A549 (cell line): Measurements from ENCODE around the gene CLEC1A. TPM values are rescaled to one million over a fixed set of nuclear protein-coding genes. Genes with fewer than 3 reads are reported as not detected.

Source experiments
- ATAC-seq, 2 experiments: fragments of 200-7000 bp in 1 of 2; fragments of >200 bp in 1 of 2; cut with Nextera tagmentation in 1 of 2; cut with Tn5 transposase in 1 of 2; 3 replicates each; pipeline versions ENCODE4 v1.8.0 to v1.9.1; 2018 to 2020; ENCODE audit warnings: mild to moderate bottlenecking in 1 of 2, moderate library complexity in 1 of 2
- CTCF ChIA-PET: fragments of 300-600 bp; sonication (Branson Sonifier 250); formaldehyde crosslinking; extraction: SDS; loops from one replicate; lab custom pipeline; 2021; ENCODE audit warnings: antibody characterized with exemption, inconsistent platforms; lab: Yijun Ruan, JAX
- POLR2A ChIA-PET: fragments of 350-600 bp; formaldehyde crosslinking; extraction: SDS; loops from one replicate; lab custom pipeline; 2021; ENCODE audit warnings: antibody characterized with exemption, inconsistent platforms; lab: Yijun Ruan, JAX
- DNase-seq, 2 experiments: peaks; one replicate each; pipeline versions ENCODE4 v3.0.0 to v3.0.0-alpha.2; 2011 to 2016; ENCODE audit warnings: low read depth in 1 of 2, low spot score in 1 of 2
- FAIRE-seq: peaks from 2 replicates; lab custom pipeline; 2011; peaks lifted over from hg19 to GRCh38; lab: Jason Lieb, UNC
- H3K27ac ChIP-seq, 2 experiments: fragments of >200 bp; sonication (Bioruptor Twin); formaldehyde crosslinking; 3 replicates each; pipeline ENCODE4 v1.5.1; 2016 to 2017
- H3K4me1 ChIP-seq: fragments of >200 bp; sonication (Bioruptor Twin); formaldehyde crosslinking; 3 replicates; pipeline ENCODE4 v1.6.1; 2016
- H3K4me2 ChIP-seq: fragments of >200 bp; sonication (Bioruptor Twin); formaldehyde crosslinking; 3 replicates; pipeline ENCODE4 v1.6.1; 2016
- H3K4me3 ChIP-seq: fragments of >200 bp; sonication (Bioruptor Twin); formaldehyde crosslinking; 3 replicates; pipeline ENCODE4 v1.5.1; 2016
- H3K9me3 ChIP-seq: fragments of >200 bp; sonication (Bioruptor Twin); formaldehyde crosslinking; 3 replicates; pipeline ENCODE4 v1.6.1; 2016
- ATOH8 ChIP-seq: fragments of 250-450 bp; sonication (Bioruptor Pico); IDR thresholded peaks from 2 replicates; pipeline ENCODE4 v1.5.0; 2020; ENCODE audit warnings: low read depth, mild to moderate bottlenecking, moderate library complexity
- CHD2 ChIP-seq: fragments of 150-350 bp; IDR thresholded peaks from 2 replicates; pipeline ENCODE4 v1.6.1; 2014; ENCODE audit warnings: low read length; ENCODE audit not compliant: partially characterized antibody
- E2F6 ChIP-seq: IDR thresholded peaks from 2 replicates; pipeline ENCODE4 v1.6.1; 2012; ENCODE audit warnings: low read depth, borderline replicate concordance
- ELK1 ChIP-seq: fragments of 150-350 bp; IDR thresholded peaks from 2 replicates; pipeline ENCODE4 v1.6.1; 2014; ENCODE audit warnings: low read depth, mild to moderate bottlenecking, low read length
- EP300 ChIP-seq, 2 experiments: fragments of >200 bp; sonication (Bioruptor Twin); formaldehyde crosslinking; IDR thresholded peaks; 2 replicates in 1 of 2; 3 replicates in 1 of 2; pipeline ENCODE4 v1.6.1; 2016 to 2017
- FOSB ChIP-seq: fragments of 250-450 bp; sonication (Bioruptor Pico); IDR thresholded peaks from 2 replicates; pipeline ENCODE4 v1.5.0; 2020; ENCODE audit warnings: mild to moderate bottlenecking, moderate library complexity
- FOSL2 ChIP-seq, 2 experiments: fragments of 450-650 bp in 1 of 2; fragments of >200 bp in 1 of 2; sonication (Bioruptor Twin) in 1 of 2; formaldehyde crosslinking; IDR thresholded peaks; 2 replicates each; pipeline versions ENCODE4 v1.5.0 to v1.6.1; 2016 to 2020; ENCODE audit warnings: mild to moderate bottlenecking in 1 of 2, moderate library complexity in 1 of 2
- HMGXB4 ChIP-seq: fragments of 250-450 bp; sonication (Bioruptor Pico); IDR thresholded peaks from 2 replicates; pipeline ENCODE4 v1.5.0; 2021; ENCODE audit warnings: mild to moderate bottlenecking, moderate library complexity, borderline replicate concordance
- HOXA7 ChIP-seq: fragments of 250-450 bp; sonication (Bioruptor Pico); IDR thresholded peaks from 2 replicates; pipeline ENCODE4 v1.5.0; 2020; ENCODE audit warnings: mild to moderate bottlenecking, moderate library complexity
- JUN ChIP-seq, 2 experiments: fragments of >200 bp; sonication (Bioruptor Twin); formaldehyde crosslinking; IDR thresholded peaks; 2 replicates in 1 of 2; 3 replicates in 1 of 2; pipeline ENCODE4 v1.6.1; 2016 to 2017
- KDM5A ChIP-seq: fragments of 200-600 bp; sonication (generic); IDR thresholded peaks from 2 replicates; pipeline ENCODE4 v1.6.1; 2016; ENCODE audit warnings: antibody characterized with exemption, mild to moderate bottlenecking
- MAFK ChIP-seq: fragments of 450-650 bp; IDR thresholded peaks from 2 replicates; pipeline ENCODE4 v1.6.1; 2014; ENCODE audit not compliant: partially characterized antibody
- NFE2L2 ChIP-seq: fragments of 150-350 bp; conservative IDR thresholded peaks from 2 replicates; pipeline ENCODE4 v1.6.1; 2014; ENCODE audit warnings: low read length
- NR3C1 ChIP-seq: fragments of >200 bp; sonication (Bioruptor Twin); formaldehyde crosslinking; IDR thresholded peaks from 3 replicates; pipeline ENCODE4 v1.6.1; 2017
- RAD21 ChIP-seq, 2 experiments: fragments of >200 bp in 1 of 2; sonication (Bioruptor Twin) in 1 of 2; formaldehyde crosslinking in 1 of 2; IDR thresholded peaks in 1 of 2; conservative IDR thresholded peaks in 1 of 2; 2 replicates in 1 of 2; 3 replicates in 1 of 2; pipeline ENCODE4 v1.6.1; 2012 to 2018; ENCODE audit warnings: inconsistent platforms in 1 of 2
- RARB ChIP-seq: fragments of 250-450 bp; sonication (Bioruptor Pico); IDR thresholded peaks from 2 replicates; pipeline ENCODE4 v1.8.0; 2021; ENCODE audit warnings: mild to moderate bottlenecking, moderate library complexity
- REST ChIP-seq: fragments of 200-600 bp; sonication (generic); IDR thresholded peaks from 2 replicates; pipeline ENCODE4 v1.6.1; 2016; ENCODE audit warnings: antibody characterized with exemption, mild to moderate bottlenecking, moderate library complexity
- RNF2 ChIP-seq: fragments of 200-600 bp; sonication (generic); IDR thresholded peaks from 2 replicates; pipeline ENCODE4 v1.6.1; 2016; ENCODE audit warnings: low read depth, mild to moderate bottlenecking, antibody characterized with exemption, moderate library complexity, borderline replicate concordance
- SMC3 ChIP-seq: fragments of >200 bp; sonication (Bioruptor Twin); formaldehyde crosslinking; IDR thresholded peaks from 3 replicates; pipeline ENCODE4 v1.6.1; 2018; ENCODE audit warnings: inconsistent platforms
- TP53 ChIP-seq: fragments of 250-450 bp; sonication (Bioruptor Pico); IDR thresholded peaks from 2 replicates; pipeline ENCODE4 v1.5.0; 2021; ENCODE audit warnings: mild to moderate bottlenecking, moderate library complexity
- ZC3H11A ChIP-seq: fragments of 450-650 bp; IDR thresholded peaks from 2 replicates; pipeline ENCODE4 v1.6.1; 2014; ENCODE audit warnings: antibody characterized with exemption, mild to moderate bottlenecking
- ZFP36 ChIP-seq: fragments of 450-650 bp; IDR thresholded peaks from 2 replicates; pipeline ENCODE4 v1.6.1; 2014; ENCODE audit warnings: borderline replicate concordance; ENCODE audit not compliant: partially characterized antibody
- WGBS: methylation state at CpG from one replicate; pipeline ENCODE4 v1.1.6; 2017; ENCODE audit errors: missing lambda C conversion rate; 5-methylcytosine and 5-hydroxymethylcytosine counted together
- polyA plus RNA-seq, 4 experiments: library from polyadenylated mRNA; depleted of rRNA in 3 of 4; stranded (reverse); fragments of >200 nt; fragmentation: RNase III in 1 of 4; extraction: RNeasy Plus Mini Kit Qiagen cat#74134 plus additional on column Dnase treatment in 1 of 4; gene quantifications; 2 replicates in 3 of 4; 3 replicates in 1 of 4; pipeline ENCODE4 v1.2.3, GENCODE V29; 2011 to 2017

The CLEC1A gene
- polyA plus RNA-seq, 2 of the 4 experiments (the other 2 are of a cell fraction), result 0.06 TPM; not detected in 1

GRCh38 chr12:10033783-10034545 lies 64.8 kb downstream of the CLEC1A start (continued):
- TF ChIP-seq FOSB (CRISPR knock-in tag), result no peak
- no peak for TF ChIP-seq REST
- TF ChIP-seq ZC3H11A, result no peak
- no peak for TF ChIP-seq JUN (IDR thresholded peaks at IDR 0.05)
- no peak for TF ChIP-seq EP300 (IDR thresholded peaks at IDR 0.05)
- TF ChIP-seq NR3C1, result no peak
- TF ChIP-seq KDM5A, result no peak
- no peak for TF ChIP-seq HOXA7 (CRISPR knock-in tag)
- no peak for TF ChIP-seq RNF2
- no peak for TF ChIP-seq NFE2L2

- ATAC-seq, result peak; percentile 76 to 87; a peak in 5 of 6 replicates
- H3K27ac ChIP-seq, result 0 out of 6 replicates have a peak overlapping the region, but pooled peaks of 1 of the 2 experiments have one; percentile 42
- H3K4me2 ChIP-seq, result peak overlapping the region; percentile 36
- H3K4me1 ChIP-seq, result peaks cover 13% of the 10 kb centered on the region; the same call in 2 of the 3 replicates
- FAIRE-seq, result no peak
- TF ChIP-seq HOXA7 (CRISPR knock-in tag), result no peak
- TF ChIP-seq TP53 (CRISPR knock-in tag), result no peak
- TF ChIP-seq ZFP36, result no peak
- TF ChIP-seq FOSL2 (IDR thresholded peaks at IDR 0.05), result no peak
- no peak for TF ChIP-seq FOSL2 (CRISPR knock-in tag; IDR thresholded peaks at IDR 0.05)
- TF ChIP-seq NR3C1, result no peak
- no peak for TF ChIP-seq RAD21 (conservative IDR thresholded peaks at IDR 0.05 in 1 of 2, IDR thresholded peaks at IDR 0.05 in 1 of 2)
- no peak for TF ChIP-seq HMGXB4 (CRISPR knock-in tag)
- no peak for TF ChIP-seq SMC3
- no peak for TF ChIP-seq REST
- no peak for TF ChIP-seq NFE2L2
- TF ChIP-seq RARB, result no peak
- TF ChIP-seq E2F6, result no peak
- no peak for TF ChIP-seq CHD2
- no peak for TF ChIP-seq ELK1
- TF ChIP-seq ATOH8 (CRISPR knock-in tag), result no peak
- TF ChIP-seq MAFK, result no peak
- TF ChIP-seq, all 56 proteins: peak for 0
- 36% methylated on average over 5 of the region's 5 CpGs for WGBS
- CTCF ChIA-PET, result interaction anchor here (0.8 to 1.4 kb wide), 4 partner anchors 22 to 234 kb away, joined by 3 to 5 read pairs (median 4); no protein-coding TSS in a partner anchor
- DNase-seq, result peak in 1 of 2 experiments; percentile 61
- Histone ChIP-seq H3K9me3 (no peaks in the 10 kb centered on the region), H3K4me3 (no peak overlapping the region)
- POLR2A ChIA-PET, result interaction anchor here (0.6 kb wide), 1 partner anchor 169 kb away, joined by 5 read pairs; no protein-coding TSS in a partner anchor
Measured at GRCh38 chr12:10031771-10032175, 67.0 kb downstream of the CLEC1A start.
